MCF 10A (cell line): Measurements from ENCODE around the gene TLR5. TPM values are rescaled to one million over a fixed set of nuclear protein-coding genes. Genes with fewer than 3 reads are reported as not detected.

ENCODE experiments used
- BruUV-seq: library from RNA; stranded (reverse); fragments of 400-500 nt; replicated peaks from 2 replicates; lab custom pipeline; 2021; lab: Mats Ljungman, UMichigan
- CTCF ChIA-PET: fragments of 300-600 bp; sonication (Branson Sonifier 250); formaldehyde crosslinking; extraction: SDS; loops from one replicate; lab custom pipeline; 2021; ENCODE audit warnings: antibody characterized with exemption, inconsistent platforms; lab: Yijun Ruan, JAX
- POLR2A ChIA-PET: fragments of 300-600, 350-650 bp; sonication (Branson Sonifier 250); formaldehyde crosslinking; extraction: SDS; loops from one replicate; lab custom pipeline; 2020; ENCODE audit warnings: antibody characterized with exemption, inconsistent platforms; lab: Yijun Ruan, JAX
- DNase-seq: peaks from one replicate; pipeline ENCODE4 v3.0.0-alpha.2; 2018; ENCODE audit not compliant: unreplicated experiment
- H3K27ac Mint-ChIP-seq: one replicate; pipeline ENCODE4 v1.8.0; 2022; ENCODE audit warnings: mild to moderate bottlenecking, low read depth, mixed read lengths; ENCODE audit not compliant: unreplicated experiment
- H3K27me3 Mint-ChIP-seq: one replicate; pipeline ENCODE4 v1.8.0; 2022; ENCODE audit warnings: mixed read lengths; ENCODE audit not compliant: insufficient read depth, unreplicated experiment
- H3K36me3 Mint-ChIP-seq: one replicate; pipeline ENCODE4 v1.8.0; 2022; ENCODE audit warnings: mild to moderate bottlenecking, moderate library complexity, mixed read lengths; ENCODE audit not compliant: insufficient read depth, unreplicated experiment
- H3K4me1 Mint-ChIP-seq: one replicate; pipeline ENCODE4 v1.8.0; 2022; ENCODE audit warnings: mixed read lengths; ENCODE audit not compliant: insufficient read depth, unreplicated experiment
- H3K4me3 Mint-ChIP-seq: one replicate; pipeline ENCODE4 v1.8.0; 2022; ENCODE audit warnings: mild to moderate bottlenecking, moderate library complexity, mixed read lengths; ENCODE audit not compliant: unreplicated experiment
- H3K9me3 Mint-ChIP-seq: one replicate; pipeline ENCODE4 v1.8.0; 2022; ENCODE audit warnings: mixed read lengths; ENCODE audit not compliant: unreplicated experiment
- intact Hi-C: fragments of 100-400 bp; cut with micrococcal nuclease; formaldehyde crosslinking; loops from 2 replicates; pipeline ENCODE4 v1.14.1; 2022
- total RNA-seq: library from RNA; stranded (reverse); gene quantifications from 2 replicates; pipeline ENCODE4 v1.2.3, GENCODE V29; 2022
- TF ChIP-seq, protein P1 (sequence below): fragments of 200-600 bp; IDR thresholded peaks from one replicate; pipeline ENCODE4 v1.8.0; 2022; ENCODE audit warnings: antibody characterized with exemption, mild to moderate bottlenecking; ENCODE audit not compliant: unreplicated experiment

Gene TLR5
- total RNA-seq, 1 experiment from 2014 or later = 1.5 TPM

DNA sequence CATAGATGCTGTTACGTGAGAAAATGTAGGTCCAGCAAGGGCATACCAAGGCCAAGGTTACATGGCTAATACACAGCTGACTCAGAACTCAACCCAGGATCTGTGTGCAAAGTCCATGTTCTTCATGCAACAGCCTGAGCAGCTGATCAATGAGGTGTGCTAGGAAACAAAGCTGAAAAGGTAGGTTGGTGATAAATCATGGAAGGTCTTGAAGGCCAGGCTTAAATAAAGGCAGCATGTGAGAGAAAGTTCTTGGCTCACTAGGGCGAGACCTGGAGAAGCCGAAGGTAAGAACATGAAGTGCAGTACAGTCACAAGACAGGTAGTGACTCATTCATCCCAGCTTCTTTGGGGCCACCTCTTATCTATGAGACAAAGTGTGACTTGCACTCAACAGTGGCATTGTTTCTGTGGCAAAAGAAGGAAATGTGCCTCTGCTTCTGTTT lies 33.4 kb downstream of the TLR5 start:
- Mint-ChIP-seq H3K9me3 (no peaks in the 10 kb centered on the region), H3K36me3 (no peaks in the 10 kb centered on the region), H3K4me1 (peaks cover 15% of the 10 kb centered on the region), H3K27me3 (no peaks in the 10 kb centered on the region), H3K4me3 (no peak overlapping the region), H3K27ac (no peak overlapping the region)
- POLR2A ChIA-PET = interaction anchor here (0.6 to 2.2 kb wide), 7 partner anchors 8 to 435 kb away, joined by 3 to 6 read pairs (median 3); no protein-coding TSS in a partner anchor
- TF ChIP-seq, protein P1, sequence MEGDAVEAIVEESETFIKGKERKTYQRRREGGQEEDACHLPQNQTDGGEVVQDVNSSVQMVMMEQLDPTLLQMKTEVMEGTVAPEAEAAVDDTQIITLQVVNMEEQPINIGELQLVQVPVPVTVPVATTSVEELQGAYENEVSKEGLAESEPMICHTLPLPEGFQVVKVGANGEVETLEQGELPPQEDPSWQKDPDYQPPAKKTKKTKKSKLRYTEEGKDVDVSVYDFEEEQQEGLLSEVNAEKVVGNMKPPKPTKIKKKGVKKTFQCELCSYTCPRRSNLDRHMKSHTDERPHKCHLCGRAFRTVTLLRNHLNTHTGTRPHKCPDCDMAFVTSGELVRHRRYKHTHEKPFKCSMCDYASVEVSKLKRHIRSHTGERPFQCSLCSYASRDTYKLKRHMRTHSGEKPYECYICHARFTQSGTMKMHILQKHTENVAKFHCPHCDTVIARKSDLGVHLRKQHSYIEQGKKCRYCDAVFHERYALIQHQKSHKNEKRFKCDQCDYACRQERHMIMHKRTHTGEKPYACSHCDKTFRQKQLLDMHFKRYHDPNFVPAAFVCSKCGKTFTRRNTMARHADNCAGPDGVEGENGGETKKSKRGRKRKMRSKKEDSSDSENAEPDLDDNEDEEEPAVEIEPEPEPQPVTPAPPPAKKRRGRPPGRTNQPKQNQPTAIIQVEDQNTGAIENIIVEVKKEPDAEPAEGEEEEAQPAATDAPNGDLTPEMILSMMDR = no peak
- peak; percentile 27 for DNase-seq
- no TSS peak for BruUV-seq
- intact Hi-C loops = no loop called here
- CTCF ChIA-PET = interaction anchor here (0.6 to 7.4 kb wide), 9 partner anchors 12 to 574 kb away, joined by 3 to 49 read pairs (median 6); no protein-coding TSS in a partner anchor

DNA sequence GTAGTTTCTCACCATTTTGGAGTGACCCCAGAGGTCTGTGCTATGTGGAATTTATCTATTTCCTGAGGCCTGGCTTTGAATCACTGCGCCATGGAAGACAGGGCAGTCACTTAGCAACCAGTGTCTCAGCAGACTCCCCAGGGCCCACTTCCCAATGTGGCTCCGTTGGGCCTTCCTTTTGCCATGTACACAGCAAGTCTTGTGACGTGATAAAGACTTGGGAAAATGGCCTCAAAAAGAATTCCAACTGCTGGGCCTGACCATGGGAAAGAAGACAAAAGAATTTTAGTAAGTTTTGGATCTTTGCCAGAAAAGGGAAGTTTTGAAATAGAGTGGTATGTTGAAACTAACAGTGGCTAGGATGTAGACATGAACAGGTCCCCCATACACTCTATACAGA lies 36.2 kb downstream of the TLR5 start:
- Mint-ChIP-seq H3K4me1 (peaks cover 15% of the 10 kb centered on the region), H3K27ac (no peak overlapping the region), H3K27me3 (no peaks in the 10 kb centered on the region), H3K36me3 (no peaks in the 10 kb centered on the region), H3K9me3 (no peaks in the 10 kb centered on the region), H3K4me3 (no peak overlapping the region)
- peak; percentile 74 for DNase-seq
- intact Hi-C loops = no loop called here
- TF ChIP-seq, protein P1 = no peak
- BruUV-seq = no TSS peak
- ChIA-PET POLR2A (no interaction called here), CTCF (interaction anchor here (0.6 to 10.1 kb wide), 6 partner anchors 11 to 320 kb away, joined by 3 to 129 read pairs (median 36); no protein-coding TSS in a partner anchor)

DNA sequence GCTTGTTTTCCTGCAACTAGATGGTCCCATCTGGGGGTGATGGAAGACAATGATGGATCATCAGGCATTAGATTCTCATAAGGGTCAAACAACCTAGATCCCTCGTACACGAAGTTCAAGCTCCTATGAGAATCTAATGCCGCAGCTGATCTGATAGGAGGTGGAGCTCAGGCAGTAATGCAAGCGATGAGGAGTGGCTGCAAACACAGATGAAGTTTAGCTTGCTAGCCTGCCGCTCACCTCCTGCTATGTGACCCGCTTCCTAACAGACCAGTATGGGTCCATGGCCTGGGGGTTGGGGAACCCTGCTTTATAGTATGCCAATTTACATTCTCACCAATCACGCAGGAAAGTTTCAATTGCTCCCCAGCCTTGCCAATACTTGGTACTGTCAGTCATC lies 37.5 kb downstream of the TLR5 start:
- Mint-ChIP-seq H3K27ac (no peak overlapping the region), H3K27me3 (no peaks in the 10 kb centered on the region), H3K4me3 (no peak overlapping the region), H3K4me1 (peaks cover 15% of the 10 kb centered on the region), H3K9me3 (no peaks in the 10 kb centered on the region), H3K36me3 (no peaks in the 10 kb centered on the region)
- intact Hi-C loops = no loop called here
- ChIA-PET POLR2A (interaction anchor here (1.3 kb wide), 1 partner anchor 15 kb away, joined by 7 read pairs; no protein-coding TSS in a partner anchor), CTCF (interaction anchor here (0.9 to 10.1 kb wide), 6 partner anchors 13 to 640 kb away, joined by 3 to 129 read pairs (median 26); no protein-coding TSS in a partner anchor)
- no peak for DNase-seq
- BruUV-seq = no TSS peak
- TF ChIP-seq, protein P1 = no peak

DNA sequence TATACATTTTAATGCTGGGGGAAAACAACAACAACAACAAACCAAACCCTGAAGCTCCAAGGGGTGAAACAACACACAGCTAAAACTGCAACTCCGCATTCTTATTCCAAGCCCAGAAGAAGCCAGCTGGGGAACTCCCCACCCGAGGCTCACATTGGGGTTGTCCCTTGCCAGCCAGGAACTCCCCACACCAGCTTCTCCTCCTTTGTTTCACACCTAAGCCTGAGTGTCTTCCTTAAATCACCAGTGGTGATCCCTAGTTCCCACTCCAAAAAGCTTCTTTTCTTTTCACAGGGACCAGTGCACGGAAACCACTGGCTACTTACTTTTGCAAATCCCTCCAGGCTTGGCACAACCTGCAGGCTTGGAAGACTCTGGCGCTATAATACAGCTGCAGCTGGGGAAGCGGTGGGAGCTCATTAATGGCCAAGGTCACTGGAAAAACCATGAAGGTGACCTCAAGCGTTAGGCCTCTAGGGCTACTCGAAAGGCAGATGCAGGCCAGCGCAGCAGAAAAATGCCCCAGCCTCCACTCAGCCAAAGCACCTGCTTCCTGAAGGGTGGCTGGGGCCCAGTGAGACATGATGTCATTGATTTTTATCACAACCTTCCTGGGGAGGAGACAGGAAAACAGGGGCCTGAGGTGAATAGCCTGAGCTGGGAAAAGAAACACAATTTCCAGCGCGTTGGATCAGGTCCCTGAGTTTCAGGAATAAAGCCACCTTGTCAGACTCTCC lies 40.1 kb downstream of the TLR5 start:
- Mint-ChIP-seq H3K27ac (no peak overlapping the region), H3K27me3 (no peaks in the 10 kb centered on the region), H3K4me3 (no peak overlapping the region), H3K9me3 (peaks cover 13% of the 10 kb centered on the region), H3K36me3 (no peaks in the 10 kb centered on the region), H3K4me1 (no peaks in the 10 kb centered on the region)
- no TSS peak for BruUV-seq
- ChIA-PET CTCF (interaction anchor here (0.5 to 10.1 kb wide), 7 partner anchors 15 to 326 kb away, joined by 3 to 129 read pairs (median 3); no protein-coding TSS in a partner anchor), POLR2A (interaction anchor here (0.6 kb wide), 1 partner anchor 300 kb away, joined by 3 read pairs; no protein-coding TSS in a partner anchor)
- intact Hi-C loops = no loop called here
- DNase-seq = no peak
- TF ChIP-seq, protein P1 = no peak
